ENCODE measurements around the gene DCTD. TPM values are rescaled to one million over a fixed set of nuclear protein-coding genes. Genes with fewer than 3 reads are reported as not detected.
A peak's percentile ranks its signal among the peaks of the same experiment; 100 is the strongest.

DCTD gene
- polyA plus RNA-seq (2011; rRNA removed) (151 and 190 TPM in 2 replicates), polyA minus RNA-seq (2011; rRNA and poly(A)+ RNA removed) (58.0 and 61.2 TPM in 2 replicates)

DNA sequence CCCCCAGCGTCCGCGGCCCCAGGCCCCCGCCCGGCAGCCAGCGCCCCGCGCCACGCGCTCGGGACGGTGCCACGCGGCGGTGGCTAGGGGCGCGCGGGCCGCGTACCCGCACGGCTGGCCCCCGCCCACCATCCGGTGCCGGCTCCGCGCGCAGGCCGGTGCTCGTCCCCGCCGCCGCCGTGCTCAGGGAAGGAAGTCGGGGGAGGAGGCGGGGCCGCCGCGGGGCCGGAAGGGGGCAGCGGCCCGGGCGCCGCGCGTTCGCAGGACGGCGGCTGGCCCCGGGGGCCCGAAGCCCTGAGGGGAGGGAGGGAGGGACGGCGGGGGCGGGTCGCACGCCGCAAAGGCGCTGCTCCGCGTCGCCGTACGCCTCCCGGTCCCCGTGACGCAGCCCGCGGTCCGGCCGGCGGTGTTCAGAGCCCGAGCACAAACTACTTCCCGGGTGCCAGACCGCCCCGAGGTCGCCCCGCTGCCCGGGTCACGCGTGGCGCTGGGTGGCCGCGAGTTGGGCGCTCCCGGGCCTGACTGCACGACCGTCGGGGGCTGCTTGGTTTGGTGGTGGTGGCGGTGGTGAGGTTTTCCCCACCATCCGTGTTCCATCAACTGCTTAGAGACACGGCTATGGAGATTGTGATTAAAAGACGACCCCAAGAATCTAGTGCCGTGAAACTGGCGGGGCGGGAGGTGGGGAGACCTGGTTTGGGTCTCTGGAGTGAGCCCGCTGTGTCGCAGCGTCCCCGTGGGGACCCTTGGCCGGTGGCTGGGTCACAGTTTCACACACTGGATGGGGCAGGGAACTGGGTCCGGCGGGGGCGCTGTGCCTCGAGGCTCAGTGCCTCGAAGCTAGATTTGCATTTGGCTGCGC is at the start of gene DCTD:
Gene DCTD (minus strand): TSS at position 205 of the 862 bp plus-strand sequence. CDS start 1,818 bp downstream, outside the sequence.
- no peak for DNase-seq (ENCODE audit: low read depth)
- Histone ChIP-seq H3K36me3 (ENCODE audit: control insufficient read depth, insufficient read depth, low read length) (peaks cover 14% of the 10 kb centered on the region), H3K27me3 (ENCODE audit: control insufficient read depth, insufficient read depth, low read length) (no peaks in the 10 kb centered on the region), H3K4me3 (ENCODE audit: low read depth, low read length) (peak within 1 kb of the TSS; percentile 58)
- ChIA-PET CTCF (interaction anchor here (0.9 to 1.4 kb wide), 3 partner anchors 9 to 20 kb away, joined by 3 read pairs; no protein-coding TSS in a partner anchor), POLR2A (no interaction called here)
- TF ChIP-seq, protein P1, sequence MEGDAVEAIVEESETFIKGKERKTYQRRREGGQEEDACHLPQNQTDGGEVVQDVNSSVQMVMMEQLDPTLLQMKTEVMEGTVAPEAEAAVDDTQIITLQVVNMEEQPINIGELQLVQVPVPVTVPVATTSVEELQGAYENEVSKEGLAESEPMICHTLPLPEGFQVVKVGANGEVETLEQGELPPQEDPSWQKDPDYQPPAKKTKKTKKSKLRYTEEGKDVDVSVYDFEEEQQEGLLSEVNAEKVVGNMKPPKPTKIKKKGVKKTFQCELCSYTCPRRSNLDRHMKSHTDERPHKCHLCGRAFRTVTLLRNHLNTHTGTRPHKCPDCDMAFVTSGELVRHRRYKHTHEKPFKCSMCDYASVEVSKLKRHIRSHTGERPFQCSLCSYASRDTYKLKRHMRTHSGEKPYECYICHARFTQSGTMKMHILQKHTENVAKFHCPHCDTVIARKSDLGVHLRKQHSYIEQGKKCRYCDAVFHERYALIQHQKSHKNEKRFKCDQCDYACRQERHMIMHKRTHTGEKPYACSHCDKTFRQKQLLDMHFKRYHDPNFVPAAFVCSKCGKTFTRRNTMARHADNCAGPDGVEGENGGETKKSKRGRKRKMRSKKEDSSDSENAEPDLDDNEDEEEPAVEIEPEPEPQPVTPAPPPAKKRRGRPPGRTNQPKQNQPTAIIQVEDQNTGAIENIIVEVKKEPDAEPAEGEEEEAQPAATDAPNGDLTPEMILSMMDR (IDR thresholded peaks at IDR 0.05; ENCODE audit: insufficient read depth, low read depth, low read length), result peak; percentile 62

DNA sequence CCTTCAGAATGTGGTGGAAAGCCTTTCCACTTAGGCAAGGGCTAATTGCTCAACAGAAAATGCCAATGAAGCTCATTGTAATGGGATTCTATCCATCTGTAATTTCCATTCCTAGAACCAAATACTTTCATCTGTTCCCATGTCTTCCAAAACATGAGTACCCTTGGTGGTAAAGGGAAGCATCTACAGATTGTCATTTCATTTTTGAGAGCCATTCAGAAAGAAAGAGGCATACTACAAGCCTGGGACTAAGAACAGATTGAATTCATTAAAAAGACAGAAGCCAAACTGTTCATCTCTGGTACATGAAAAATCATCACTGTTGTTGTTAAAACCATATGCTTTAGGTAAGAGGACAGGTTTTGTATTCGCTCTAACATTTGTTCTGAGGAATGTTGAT is 43.6 kb upstream of the DCTD start:
- POLR2A ChIA-PET, result no interaction called here
- CTCF ChIA-PET, result interaction anchor here (0.9 kb wide), 1 partner anchor 23 kb away, joined by 5 read pairs; no protein-coding TSS in a partner anchor
- no peaks in the 10 kb centered on the region for H3K27me3 ChIP-seq (ENCODE audit: control insufficient read depth, insufficient read depth, low read length)

DNA sequence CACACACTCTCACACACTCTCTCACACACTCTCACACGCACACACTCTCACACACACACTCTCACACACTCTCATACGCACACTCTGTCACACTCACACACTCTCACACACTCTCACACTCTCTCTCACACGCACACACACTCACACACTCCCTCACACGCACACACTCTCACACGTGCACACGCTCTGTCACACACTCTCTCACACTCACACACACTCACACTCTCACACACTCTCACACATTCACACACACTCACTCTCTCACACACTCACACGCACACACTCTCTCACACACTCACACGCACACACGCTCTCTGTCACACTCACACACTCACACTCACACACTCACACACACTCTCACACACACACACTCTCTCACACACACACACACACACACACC is 43.0 kb upstream of the DCTD start:
- no peak overlapping the region for H3K4me3 ChIP-seq (ENCODE audit: low read depth, low read length)
- no peaks in the 10 kb centered on the region for H3K27me3 ChIP-seq (ENCODE audit: control insufficient read depth, insufficient read depth, low read length)
- TF ChIP-seq, protein P1 (IDR thresholded peaks at IDR 0.05; ENCODE audit: insufficient read depth, low read depth, low read length), result no peak
- no peak for DNase-seq (ENCODE audit: low read depth)
- ChIA-PET POLR2A (no interaction called here), CTCF (no interaction called here)
- H3K36me3 ChIP-seq (ENCODE audit: control insufficient read depth, insufficient read depth, low read length), result no peaks in the 10 kb centered on the region

More for the DNA sequence above, 43.6 kb upstream of the DCTD start:
- Histone ChIP-seq H3K36me3 (ENCODE audit: control insufficient read depth, insufficient read depth, low read length) (no peaks in the 10 kb centered on the region), H3K4me3 (ENCODE audit: low read depth, low read length) (no peak overlapping the region)
- TF ChIP-seq, protein P1 (IDR thresholded peaks at IDR 0.05; ENCODE audit: insufficient read depth, low read depth, low read length), result no peak
- DNase-seq (ENCODE audit: low read depth), result no peak

DNA sequence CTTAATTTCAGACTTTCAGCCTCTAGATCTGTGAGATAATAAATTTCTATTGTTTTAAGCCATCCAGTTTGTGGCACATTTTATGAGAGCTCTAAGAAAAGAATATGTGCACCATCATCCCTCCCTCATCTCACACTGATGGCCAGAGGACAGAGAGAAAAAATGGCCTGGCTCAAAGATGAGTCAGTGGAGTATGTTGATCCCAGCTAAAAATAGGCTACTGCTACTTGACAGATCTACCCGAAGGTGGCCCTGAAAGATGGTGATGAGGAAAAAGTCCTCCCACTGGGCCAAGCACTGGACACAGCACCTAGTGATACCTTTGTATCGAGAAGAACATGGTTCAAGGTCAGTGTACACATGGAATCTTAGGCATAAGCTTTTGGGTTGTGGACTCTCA is 38.2 kb upstream of the DCTD start:
- no peaks in the 10 kb centered on the region for H3K27me3 ChIP-seq (ENCODE audit: control insufficient read depth, insufficient read depth, low read length)
- POLR2A ChIA-PET, result no interaction called here
- H3K4me3 ChIP-seq (ENCODE audit: low read depth, low read length), result no peak overlapping the region
- CTCF ChIA-PET, result interaction anchor here (1.3 to 2.2 kb wide), 2 partner anchors 14 to 17 kb away, joined by 4 to 8 read pairs; no protein-coding TSS in a partner anchor
- peak; percentile 11 for DNase-seq (ENCODE audit: low read depth)
- TF ChIP-seq, protein P1 (IDR thresholded peaks at IDR 0.05; ENCODE audit: insufficient read depth, low read depth, low read length), result no peak
- H3K36me3 ChIP-seq (ENCODE audit: control insufficient read depth, insufficient read depth, low read length), result no peaks in the 10 kb centered on the region

DNA sequence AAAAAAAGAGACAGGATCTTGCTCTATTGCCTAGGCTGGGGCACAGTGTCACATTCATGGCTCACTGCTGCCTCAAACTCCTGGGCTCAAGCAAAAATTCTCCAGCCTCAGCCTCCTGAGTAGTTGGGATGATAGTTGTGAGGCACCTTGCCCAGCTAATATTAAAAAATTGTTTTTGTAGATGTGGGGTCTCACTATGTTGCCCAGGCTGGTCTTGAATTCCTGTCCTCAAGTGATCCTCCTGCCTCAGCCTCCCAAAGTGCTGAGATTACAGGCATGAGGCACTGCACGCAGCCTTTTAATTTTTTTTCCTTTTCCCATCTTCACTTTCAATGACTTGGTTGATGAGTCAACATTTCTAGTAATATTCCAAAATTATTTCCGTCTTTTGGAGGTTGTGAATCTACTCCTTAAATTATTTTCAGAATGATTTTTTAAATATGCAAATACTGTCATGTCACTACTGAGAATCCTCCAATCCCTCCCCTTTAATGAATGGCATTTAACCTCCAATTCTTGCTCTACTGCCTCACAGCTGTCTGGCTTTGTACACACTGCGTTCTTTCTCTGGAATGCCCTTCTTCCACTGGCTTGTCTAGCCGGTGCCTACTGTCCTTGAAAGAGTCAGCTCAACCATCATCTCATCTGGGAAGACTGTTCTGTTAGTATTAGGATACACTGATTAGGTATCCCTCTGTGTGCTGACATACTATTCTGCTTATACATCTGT is 27.5 kb upstream of the DCTD start:
- no peak for DNase-seq (ENCODE audit: low read depth)
- POLR2A ChIA-PET, result no interaction called here
- H3K36me3 ChIP-seq (ENCODE audit: control insufficient read depth, insufficient read depth, low read length), result no peaks in the 10 kb centered on the region
- no peak overlapping the region for H3K4me3 ChIP-seq (ENCODE audit: low read depth, low read length)
- H3K27me3 ChIP-seq (ENCODE audit: control insufficient read depth, insufficient read depth, low read length), result peaks cover 8% of the 10 kb centered on the region
- TF ChIP-seq, protein P1 (IDR thresholded peaks at IDR 0.05; ENCODE audit: insufficient read depth, low read depth, low read length), result no peak
- CTCF ChIA-PET, result interaction anchor here (1.2 kb wide), 1 partner anchor 117 kb away, joined by 5 read pairs; no protein-coding TSS in a partner anchor
